Stimulated activated naive CD8-positive, alpha-beta T cell treated with anti-CD3 and anti-CD28 coated beads, Interleukin-15, amount 100 ng/mL, for 72 hours (primary cell): ENCODE measurements around the gene NRG3.
A peak's percentile ranks its signal among the peaks of the same experiment; 100 is the strongest.

Source experiments
- ATAC-seq: fragments of 150-1000 bp; cut with Tn5 transposase; 2 replicates; pipeline ENCODE4 v1.10.0; 2021; ENCODE audit warnings: mild to moderate bottlenecking, moderate library complexity
- DNase-seq, 2 donors: peaks; one replicate each; pipeline ENCODE4 v3.0.0; 2021 to 2022
- H3K27ac Mint-ChIP-seq, 2 donors: one replicate each; pipeline ENCODE4 v1.8.0; 2022; ENCODE audit warnings: mild to moderate bottlenecking in 2 of 2, mixed read lengths in 2 of 2, moderate library complexity in 2 of 2
- H3K27me3 Mint-ChIP-seq: one replicate; pipeline ENCODE4 v1.8.0; 2022; ENCODE audit warnings: mixed read lengths
- H3K4me1 Mint-ChIP-seq: one replicate; pipeline ENCODE4 v1.8.0; 2022; ENCODE audit warnings: mild to moderate bottlenecking, mixed read lengths
- H3K4me3 Mint-ChIP-seq, 2 donors: one replicate each; pipeline ENCODE4 v1.8.0; 2022; ENCODE audit warnings: mild to moderate bottlenecking in 2 of 2, mixed read lengths in 2 of 2, moderate library complexity in 1 of 2
- H3K9me3 Mint-ChIP-seq, 2 donors: one replicate each; pipeline ENCODE4 v1.8.0; 2022; ENCODE audit warnings: mixed read lengths in 2 of 2

Gene NRG3

DNA sequence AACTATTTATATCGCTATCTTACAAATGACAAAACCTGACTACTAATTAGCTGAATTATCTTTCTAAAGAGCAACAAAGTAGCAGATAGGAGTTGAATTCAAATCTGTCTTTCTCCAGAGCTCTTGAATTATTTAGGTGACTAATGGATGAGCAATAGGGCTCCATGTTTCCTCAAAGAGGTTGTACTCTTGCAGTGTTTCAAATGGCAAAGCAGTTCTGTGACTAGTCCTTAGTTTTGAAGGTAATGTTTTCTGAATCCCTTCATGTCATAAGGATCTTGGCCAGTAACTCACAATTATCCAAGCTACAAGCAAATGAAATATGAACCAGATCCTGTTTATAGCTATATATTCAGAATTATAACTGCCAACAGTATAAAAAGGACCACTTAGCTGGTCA, 999.7 kb downstream of the NRG3 start:
- Mint-ChIP-seq H3K4me1 (no peaks in the 10 kb centered on the region), H3K27me3 (no peaks in the 10 kb centered on the region), H3K27ac (no peak overlapping the region), H3K9me3 (peaks cover 0 to 4% of the 10 kb centered on the region in 2 donors), H3K4me3 (no peak overlapping the region)
- ATAC-seq, result no peak
- DNase-seq, result no peak

DNA sequence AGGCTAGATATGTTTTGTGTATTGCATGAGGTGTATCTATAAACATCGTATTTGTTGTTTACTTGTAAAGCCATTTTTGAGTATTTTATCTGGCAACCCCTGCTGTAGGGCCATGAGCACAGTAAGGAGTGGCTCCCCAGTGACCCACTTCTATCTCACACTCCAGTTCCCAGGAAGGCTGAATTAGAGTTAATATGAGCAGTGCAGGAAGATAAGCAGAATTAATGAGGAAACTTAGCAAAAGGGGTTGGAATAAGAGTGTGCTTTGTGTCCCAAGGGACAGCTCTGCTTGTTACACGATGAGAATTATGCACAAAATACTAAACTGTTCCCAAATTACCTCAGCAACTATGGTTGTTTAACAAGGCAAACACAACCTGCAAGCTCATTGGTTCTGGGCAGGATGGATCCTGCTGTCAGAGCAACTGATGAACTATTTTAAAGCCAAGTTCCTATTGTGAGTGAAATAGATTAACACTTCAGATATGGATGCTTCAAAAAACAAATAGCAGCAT, 1005.8 kb downstream of the NRG3 start:
- ATAC-seq, result no peak
- Mint-ChIP-seq H3K4me1 (no peaks in the 10 kb centered on the region), H3K27ac (no peak overlapping the region), H3K27me3 (no peaks in the 10 kb centered on the region), H3K9me3 (peaks cover 0 to 5% of the 10 kb centered on the region in 2 donors), H3K4me3 (no peak overlapping the region)
- DNase-seq, result no peak

DNA sequence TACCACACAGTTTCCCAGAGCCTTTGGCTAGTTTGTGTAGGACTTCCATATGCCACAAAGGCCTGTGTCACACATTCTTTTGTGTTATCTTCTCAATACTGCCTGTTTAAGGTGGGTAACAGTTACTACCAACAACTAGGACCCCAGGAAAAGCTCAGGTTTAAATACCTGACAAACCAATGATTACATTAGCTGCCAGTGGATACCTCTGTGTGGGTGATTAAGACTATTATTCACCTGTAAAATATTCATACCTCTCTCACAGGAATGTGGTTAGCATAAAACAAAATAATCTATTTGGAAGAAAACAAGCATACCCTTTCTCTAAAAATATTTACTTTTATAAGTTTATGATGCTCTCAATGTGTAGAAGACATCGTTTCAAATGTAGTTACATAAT, 1007.7 kb downstream of the NRG3 start:
- no peak for ATAC-seq
- Mint-ChIP-seq H3K4me1 (no peaks in the 10 kb centered on the region), H3K4me3 (no peak overlapping the region), H3K9me3 (peaks cover 0 to 4% of the 10 kb centered on the region in 2 donors), H3K27me3 (no peaks in the 10 kb centered on the region), H3K27ac (no peak overlapping the region)
- no peak for DNase-seq

DNA sequence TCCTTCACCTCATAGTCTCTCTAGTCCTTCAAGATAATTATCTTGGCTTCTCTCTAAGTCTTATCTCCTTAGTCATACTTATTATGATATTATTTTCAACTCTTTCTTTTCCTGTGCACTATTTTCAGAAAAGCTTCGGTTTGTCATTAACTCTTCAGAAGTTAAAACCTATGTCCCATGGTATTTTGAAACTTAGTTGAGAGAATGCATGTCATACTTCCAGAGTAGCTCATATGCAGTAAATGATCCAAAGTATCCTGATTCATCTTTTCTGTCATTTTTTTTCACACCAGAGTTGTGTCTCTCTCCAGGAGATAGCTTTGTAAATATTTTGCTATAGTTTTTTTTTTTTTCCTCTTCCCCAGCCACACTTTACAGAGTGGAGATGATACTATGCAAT, 1008.6 kb downstream of the NRG3 start:
- Mint-ChIP-seq H3K27me3 (no peaks in the 10 kb centered on the region), H3K27ac (no peak overlapping the region), H3K4me3 (no peak overlapping the region), H3K4me1 (no peaks in the 10 kb centered on the region), H3K9me3 (peaks cover 2 to 7% of the 10 kb centered on the region in 2 donors)
- DNase-seq (no peak), ATAC-seq (no peak)

DNA sequence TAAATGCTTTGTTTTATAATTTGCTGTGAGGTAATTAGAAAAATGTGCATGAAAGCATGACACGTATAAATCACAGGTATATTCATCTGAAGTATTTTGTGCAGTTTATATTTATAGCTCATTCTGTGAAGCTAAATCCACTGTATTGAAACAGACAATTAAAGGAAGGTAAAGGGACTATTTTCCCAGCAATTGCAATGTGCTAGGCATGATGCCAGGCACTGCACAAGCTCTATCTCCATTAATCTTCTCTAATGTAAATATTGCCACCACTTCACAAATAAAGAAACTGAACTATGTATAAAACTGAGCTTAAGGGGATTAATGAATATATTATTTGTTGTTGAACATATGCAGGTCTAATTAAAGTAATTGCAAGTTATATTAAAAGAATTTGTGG, 1012.5 kb downstream of the NRG3 start:
- ATAC-seq (no peak), DNase-seq (no peak)
- Mint-ChIP-seq H3K4me3 (no peak overlapping the region), H3K4me1 (no peaks in the 10 kb centered on the region), H3K27me3 (no peaks in the 10 kb centered on the region), H3K9me3 (peaks cover 4 to 9% of the 10 kb centered on the region in 2 donors), H3K27ac (no peak overlapping the region)

DNA sequence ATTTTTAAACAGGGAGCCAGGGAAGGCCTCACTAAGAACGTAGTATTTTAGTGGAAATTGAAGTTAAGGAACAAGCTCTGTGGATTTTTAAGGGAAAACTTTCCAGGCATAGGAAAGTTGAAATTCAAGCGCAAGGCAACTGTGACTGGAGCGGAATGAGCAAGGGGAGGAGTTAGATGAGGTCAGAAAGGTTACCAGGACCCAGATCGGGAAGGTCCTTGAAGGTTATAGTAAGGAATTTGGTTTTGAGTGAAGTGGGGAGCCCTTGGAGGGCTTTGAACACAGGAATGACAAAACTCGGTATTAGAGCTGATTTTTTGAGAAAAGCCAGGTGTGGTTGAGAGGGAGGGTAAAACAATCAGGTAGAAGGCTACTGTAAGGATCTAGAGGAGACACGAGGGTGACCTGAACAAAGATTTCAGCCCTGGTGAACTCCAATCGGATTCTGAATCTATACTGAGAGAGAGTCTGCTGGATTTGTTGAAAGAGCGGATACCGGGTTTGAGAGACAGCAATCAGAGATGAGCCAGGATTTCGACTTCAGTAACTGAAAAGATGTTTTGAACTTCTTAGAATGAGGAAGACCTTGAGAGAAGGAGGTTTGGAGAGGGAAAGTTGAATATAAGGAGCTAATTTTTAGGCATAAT, 1013.9 kb downstream of the NRG3 start:
- H3K4me1 Mint-ChIP-seq, result no peaks in the 10 kb centered on the region
- peaks cover 7 to 9% of the 10 kb centered on the region in 2 donors for H3K9me3 Mint-ChIP-seq
- DNase-seq (no peak), ATAC-seq (no peak)
- no peaks in the 10 kb centered on the region for H3K27me3 Mint-ChIP-seq
- H3K4me3 Mint-ChIP-seq, result no peak overlapping the region
- H3K27ac Mint-ChIP-seq, result no peak overlapping the region

DNA sequence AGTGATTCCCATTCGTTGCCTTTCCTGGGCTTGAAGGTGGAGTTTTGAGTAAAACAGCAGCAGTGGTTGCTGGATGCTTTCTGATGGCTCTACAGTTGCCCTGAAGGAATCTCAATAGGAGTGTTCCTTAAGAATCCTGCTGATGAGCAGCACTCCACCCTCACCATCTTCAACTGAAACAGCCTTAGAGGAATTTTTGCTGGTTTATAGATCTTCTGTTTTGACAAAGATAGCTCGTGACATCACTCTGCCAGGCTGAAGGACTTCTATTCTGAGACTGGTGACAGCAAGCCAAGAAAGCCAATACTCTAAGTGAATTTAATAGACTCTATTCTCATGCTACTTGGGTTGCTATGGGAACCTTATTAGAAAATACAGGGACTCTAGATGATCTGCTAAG, 1014.7 kb downstream of the NRG3 start:
- Mint-ChIP-seq H3K4me3 (no peak overlapping the region), H3K27ac (no peak overlapping the region), H3K4me1 (no peaks in the 10 kb centered on the region), H3K27me3 (no peaks in the 10 kb centered on the region), H3K9me3 (peaks cover 7 to 9% of the 10 kb centered on the region in 2 donors)
- no peak for DNase-seq
- ATAC-seq, result no peak

DNA sequence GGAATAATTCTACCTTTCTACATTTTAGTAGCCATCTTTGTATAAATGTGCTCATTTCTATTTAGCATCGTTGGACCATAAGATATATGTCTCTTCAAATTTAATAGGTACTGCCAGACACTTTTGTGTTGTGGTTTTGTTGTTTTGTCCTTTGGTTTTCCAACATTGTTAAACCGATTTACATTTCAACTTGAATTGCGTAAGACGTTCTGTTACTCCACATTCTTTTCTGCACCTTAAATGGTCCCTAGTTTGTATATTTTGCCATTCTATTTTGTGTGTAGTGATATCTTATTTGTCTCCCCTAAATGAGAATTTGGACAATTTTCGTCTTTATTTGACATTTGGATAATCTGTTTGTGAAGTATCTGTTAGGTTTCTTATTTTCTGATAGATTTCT, 1015.6 kb downstream of the NRG3 start:
- Mint-ChIP-seq H3K4me1 (no peaks in the 10 kb centered on the region), H3K4me3 (no peak overlapping the region), H3K27me3 (no peaks in the 10 kb centered on the region), H3K27ac (no peak overlapping the region), H3K9me3 (peaks cover 7 to 10% of the 10 kb centered on the region in 2 donors)
- DNase-seq, result no peak
- ATAC-seq, result no peak

DNA sequence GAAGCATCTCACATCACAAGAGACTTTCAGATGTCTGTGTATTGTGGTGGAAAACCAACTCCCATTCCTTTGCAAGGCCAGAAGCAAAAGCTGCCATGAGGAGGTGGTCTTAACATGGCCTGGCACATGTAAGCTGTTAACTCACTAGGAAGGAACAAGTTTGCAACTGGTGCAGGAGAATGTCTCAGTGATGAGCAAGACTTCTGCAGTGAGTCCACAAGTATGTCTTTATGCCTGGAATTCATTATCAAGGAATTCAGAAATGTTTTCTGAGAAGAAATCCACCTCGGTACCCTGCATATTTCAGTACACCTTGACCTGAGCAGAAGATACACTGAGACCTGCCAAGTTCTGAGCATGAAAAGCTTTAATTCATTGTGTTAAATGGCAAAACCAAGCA, 1033.1 kb downstream of the NRG3 start:
- H3K4me3 Mint-ChIP-seq, result no peak overlapping the region
- no peaks in the 10 kb centered on the region for H3K27me3 Mint-ChIP-seq
- peaks cover 4 to 7% of the 10 kb centered on the region in 2 donors for H3K9me3 Mint-ChIP-seq
- H3K27ac Mint-ChIP-seq, result no peak overlapping the region
- no peak for DNase-seq
- ATAC-seq, result no peak
- no peaks in the 10 kb centered on the region for H3K4me1 Mint-ChIP-seq

DNA sequence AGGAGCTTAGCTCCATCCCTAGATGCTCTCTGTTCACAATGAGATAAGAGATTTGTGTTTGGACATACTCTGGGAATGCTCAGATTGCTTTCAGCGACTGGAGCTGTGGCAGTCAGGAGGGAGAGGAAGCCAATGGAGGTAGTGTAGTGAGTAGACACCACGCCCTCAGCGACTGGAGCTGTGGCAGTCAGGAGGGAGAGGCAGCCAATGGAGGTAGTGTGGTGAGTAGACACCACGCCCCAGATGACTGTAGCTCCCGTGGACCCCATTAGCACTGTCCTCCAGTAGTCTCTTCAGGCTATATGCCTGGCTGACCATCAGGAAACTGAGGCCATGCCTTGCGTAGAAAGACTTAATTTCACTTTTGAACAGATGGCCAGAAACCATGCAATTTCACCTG, 1033.8 kb downstream of the NRG3 start:
- no peak overlapping the region for H3K4me3 Mint-ChIP-seq
- DNase-seq (no peak), ATAC-seq (no peak)
- no peaks in the 10 kb centered on the region for H3K27me3 Mint-ChIP-seq
- no peak overlapping the region for H3K27ac Mint-ChIP-seq
- H3K4me1 Mint-ChIP-seq, result no peaks in the 10 kb centered on the region
- peaks cover 7 to 10% of the 10 kb centered on the region in 2 donors for H3K9me3 Mint-ChIP-seq

DNA sequence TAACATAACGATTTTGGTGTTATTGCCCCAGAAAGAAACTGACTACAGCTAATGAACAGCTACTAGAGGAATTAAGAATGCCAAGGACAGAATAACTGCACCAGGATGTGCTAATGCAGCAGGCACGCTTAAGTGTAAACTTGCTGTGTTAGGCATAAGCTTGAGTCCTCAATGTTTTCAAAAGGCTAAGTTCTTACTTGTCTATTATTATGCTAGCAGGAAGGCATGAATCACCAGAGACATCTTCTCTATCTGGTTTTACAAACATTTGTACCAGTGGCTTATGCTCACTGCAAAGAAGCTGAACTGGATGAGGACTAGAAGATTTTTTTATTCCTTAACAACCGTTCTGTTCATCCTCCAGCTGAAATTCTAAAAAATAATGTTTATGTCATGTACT, 1035.3 kb downstream of the NRG3 start:
- Mint-ChIP-seq H3K27ac (no peak overlapping the region), H3K27me3 (no peaks in the 10 kb centered on the region), H3K9me3 (peaks cover 7 to 8% of the 10 kb centered on the region in 2 donors), H3K4me3 (no peak overlapping the region), H3K4me1 (no peaks in the 10 kb centered on the region)
- DNase-seq (no peak), ATAC-seq (no peak)

DNA sequence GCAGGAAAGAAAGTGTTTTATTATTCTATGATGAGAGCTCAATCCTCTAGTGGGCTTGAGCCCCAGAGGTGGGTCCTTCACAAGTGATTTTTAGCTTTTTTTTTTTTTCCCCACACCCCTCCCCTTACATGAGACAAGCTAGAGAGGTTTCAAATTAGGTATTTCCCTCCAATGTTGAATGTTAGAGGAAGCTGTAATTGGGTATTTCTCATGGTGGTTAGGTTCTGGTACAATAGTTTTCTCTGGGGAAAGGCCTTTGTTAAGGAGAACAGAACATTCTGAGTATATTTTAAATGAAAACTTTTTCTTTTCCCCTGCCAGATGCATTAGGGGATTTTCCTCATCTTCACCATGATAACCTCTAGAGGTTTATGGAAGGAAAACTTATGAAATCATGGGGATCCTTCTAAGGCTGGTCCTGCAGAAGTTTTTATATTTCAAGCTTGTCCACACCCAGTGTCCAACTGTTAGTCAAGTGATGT, 1039.7 kb downstream of the NRG3 start:
- peak overlapping the region in 1 of 2 donors; percentile 7 for H3K27ac Mint-ChIP-seq
- peaks cover 0 to 8% of the 10 kb centered on the region in 2 donors for H3K9me3 Mint-ChIP-seq
- ATAC-seq, result no peak
- no peak for DNase-seq
- H3K27me3 Mint-ChIP-seq, result no peaks in the 10 kb centered on the region
- H3K4me1 Mint-ChIP-seq, result no peaks in the 10 kb centered on the region
- no peak overlapping the region for H3K4me3 Mint-ChIP-seq

DNA sequence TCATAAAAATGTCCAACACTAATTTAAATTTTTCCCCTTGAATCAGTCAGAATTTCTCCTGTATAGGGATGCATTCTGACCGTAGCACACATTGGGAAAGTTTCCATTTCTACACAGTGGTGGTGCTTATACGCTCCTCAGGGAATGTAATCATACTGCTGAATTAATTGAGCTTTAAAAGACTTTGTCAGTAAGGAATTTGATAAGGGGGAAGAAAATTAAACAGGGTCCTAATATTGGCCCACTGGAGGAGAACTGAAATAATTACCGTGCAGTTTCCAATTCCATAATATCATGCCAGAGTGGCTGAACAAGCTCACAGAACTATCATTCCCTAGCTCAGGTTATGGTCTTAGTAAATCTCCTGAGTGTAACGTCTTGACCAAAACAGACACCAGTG, 1041.9 kb downstream of the NRG3 start:
- Mint-ChIP-seq H3K9me3 (peaks cover 0 to 8% of the 10 kb centered on the region in 2 donors), H3K4me3 (no peak overlapping the region), H3K27ac (no peak overlapping the region), H3K4me1 (no peaks in the 10 kb centered on the region), H3K27me3 (no peaks in the 10 kb centered on the region)
- DNase-seq, result no peak
- no peak for ATAC-seq

DNA sequence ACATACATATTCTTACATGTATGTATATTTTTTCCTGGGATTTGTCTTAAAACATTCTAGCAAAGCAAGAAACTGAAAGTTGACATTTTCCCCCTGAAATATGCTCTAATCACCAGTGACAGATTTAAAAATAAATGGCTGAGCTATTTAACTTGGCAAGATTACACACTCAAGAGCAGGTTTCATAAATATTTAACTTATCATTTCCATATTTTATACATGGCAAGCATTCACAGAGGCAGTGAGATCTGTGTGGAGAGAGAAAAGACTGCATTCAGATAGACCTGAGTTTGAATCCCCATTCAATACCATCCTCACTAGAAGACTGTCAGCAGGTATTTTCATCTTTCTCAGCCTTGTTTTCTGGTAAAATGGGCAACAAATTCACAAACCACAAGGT, 1043.0 kb downstream of the NRG3 start:
- Mint-ChIP-seq H3K27me3 (no peaks in the 10 kb centered on the region), H3K4me1 (no peaks in the 10 kb centered on the region), H3K9me3 (peaks cover 7 to 8% of the 10 kb centered on the region in 2 donors), H3K27ac (no peak overlapping the region), H3K4me3 (no peak overlapping the region)
- DNase-seq, result no peak
- no peak for ATAC-seq

DNA sequence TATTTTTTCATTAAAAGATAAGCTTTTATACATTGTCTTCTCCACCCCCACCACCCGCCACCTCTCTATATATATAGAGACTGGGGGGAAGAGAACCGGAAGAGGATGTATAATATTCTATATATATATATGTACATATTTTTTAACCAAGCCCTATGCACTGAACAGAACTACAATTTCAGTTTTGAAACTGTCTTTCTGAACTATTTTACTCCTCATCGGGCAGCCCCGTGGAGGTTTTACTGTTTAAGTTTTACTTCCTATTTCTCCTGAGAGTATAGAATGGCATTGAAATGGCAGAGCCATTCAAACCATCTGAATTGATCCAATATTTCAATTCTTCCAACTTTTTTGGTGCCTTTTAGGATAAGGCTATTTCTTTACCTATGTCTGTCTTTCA, 1047.1 kb downstream of the NRG3 start:
- ATAC-seq (no peak), DNase-seq (no peak)
- H3K4me1 Mint-ChIP-seq, result no peaks in the 10 kb centered on the region
- peaks cover 0 to 10% of the 10 kb centered on the region in 2 donors for H3K9me3 Mint-ChIP-seq
- H3K4me3 Mint-ChIP-seq, result no peak overlapping the region
- no peaks in the 10 kb centered on the region for H3K27me3 Mint-ChIP-seq
- no peak overlapping the region for H3K27ac Mint-ChIP-seq

DNA sequence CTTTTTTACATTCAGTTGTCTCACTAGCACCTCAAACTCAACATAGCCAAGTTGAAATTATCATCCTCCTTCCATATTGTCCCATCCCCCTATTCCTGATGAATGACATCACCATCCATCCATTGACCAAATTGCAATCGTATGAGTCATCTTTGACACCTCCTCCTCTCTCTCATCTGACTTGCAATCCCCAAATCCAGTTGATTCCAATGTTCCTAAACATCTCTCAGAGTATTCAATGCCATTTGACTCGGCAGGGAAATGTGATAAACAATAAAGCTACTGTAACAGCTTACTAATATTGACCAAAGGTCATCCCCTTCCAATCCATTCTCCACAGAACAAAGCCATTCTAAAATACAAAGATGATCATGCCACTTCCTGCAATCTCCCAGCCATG, 1047.8 kb downstream of the NRG3 start:
- Mint-ChIP-seq H3K4me3 (no peak overlapping the region), H3K27me3 (no peaks in the 10 kb centered on the region), H3K9me3 (peaks cover 0 to 10% of the 10 kb centered on the region in 2 donors), H3K4me1 (no peaks in the 10 kb centered on the region), H3K27ac (no peak overlapping the region)
- DNase-seq, result no peak
- ATAC-seq, result no peak

DNA sequence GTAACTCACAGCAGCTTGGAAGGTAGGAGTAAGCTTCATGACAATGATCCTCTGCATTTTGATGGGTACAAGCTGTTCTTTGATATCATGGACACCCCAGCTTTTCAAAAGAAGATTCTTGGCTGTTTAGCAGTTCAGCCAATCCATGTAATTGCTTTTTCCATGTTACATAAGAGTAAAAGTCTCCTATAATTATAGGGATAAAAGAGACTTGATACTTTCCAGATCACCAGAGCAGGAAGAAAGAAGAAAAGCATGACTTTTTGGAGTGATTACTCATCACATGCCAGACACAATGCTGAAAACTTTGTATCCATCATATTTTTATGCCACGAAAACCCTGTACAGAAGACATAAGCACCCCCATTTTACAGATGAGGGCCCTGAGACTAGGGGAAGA, 1049.7 kb downstream of the NRG3 start:
- H3K27me3 Mint-ChIP-seq, result no peaks in the 10 kb centered on the region
- DNase-seq, result no peak
- no peaks in the 10 kb centered on the region for H3K4me1 Mint-ChIP-seq
- H3K4me3 Mint-ChIP-seq, result no peak overlapping the region
- no peak overlapping the region for H3K27ac Mint-ChIP-seq
- peaks cover 0 to 15% of the 10 kb centered on the region in 2 donors for H3K9me3 Mint-ChIP-seq
- no peak for ATAC-seq
